GM21717 (cell line): ENCODE data around the gene TREML2.
"Not testable (repeated sequence)": the region's sequence is repeated elsewhere in the genome, so short reads cannot be mapped to it uniquely, and the experiment has no call there.

Source experiments
- ATAC-seq: cut with Tn5 transposase; IDR thresholded peaks from one replicate; pipeline ENCODE4 v1.9.1; 2021; ENCODE audit warnings: mild to moderate bottlenecking, moderate library complexity; ENCODE audit not compliant: unreplicated experiment

Gene TREML2

DNA sequence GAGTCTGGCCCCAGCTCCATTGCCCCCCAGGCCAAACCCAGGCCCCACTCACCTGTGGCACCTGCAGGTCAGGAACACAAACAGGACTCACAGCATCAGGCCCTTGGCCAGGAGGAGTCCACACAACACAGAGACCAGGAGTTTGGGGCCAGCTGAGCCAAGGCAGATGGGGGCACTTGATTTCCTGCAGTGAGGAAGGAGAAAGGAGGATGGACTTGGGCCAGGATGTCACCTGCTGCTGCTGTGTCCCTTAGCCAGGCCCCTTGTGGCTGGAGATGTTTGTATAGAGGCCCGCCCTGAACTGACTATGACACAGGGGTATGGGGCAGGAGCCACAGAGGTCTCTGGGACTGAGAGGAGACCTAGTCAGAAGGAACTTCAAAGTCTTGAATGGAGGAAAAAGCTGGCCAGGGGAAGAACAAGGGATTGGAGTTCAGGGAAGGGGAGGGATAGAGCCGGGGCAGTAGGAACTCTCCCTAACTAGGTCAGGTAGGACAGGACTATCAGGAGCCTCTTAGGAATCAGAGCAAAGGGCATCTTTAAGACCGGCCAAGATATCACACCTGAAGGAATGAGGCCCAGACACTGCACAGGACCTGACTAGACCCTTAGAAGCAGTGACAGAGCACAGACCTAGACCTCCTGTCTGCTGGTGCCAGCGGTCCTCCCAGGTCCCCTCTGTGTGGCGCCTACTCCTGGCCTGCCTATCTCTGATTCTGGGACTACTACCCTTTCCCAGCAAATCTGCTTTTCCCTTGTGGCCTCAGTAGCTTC lies 8.8 kb upstream of the TREML2 start:
- ATAC-seq = no peak

DNA sequence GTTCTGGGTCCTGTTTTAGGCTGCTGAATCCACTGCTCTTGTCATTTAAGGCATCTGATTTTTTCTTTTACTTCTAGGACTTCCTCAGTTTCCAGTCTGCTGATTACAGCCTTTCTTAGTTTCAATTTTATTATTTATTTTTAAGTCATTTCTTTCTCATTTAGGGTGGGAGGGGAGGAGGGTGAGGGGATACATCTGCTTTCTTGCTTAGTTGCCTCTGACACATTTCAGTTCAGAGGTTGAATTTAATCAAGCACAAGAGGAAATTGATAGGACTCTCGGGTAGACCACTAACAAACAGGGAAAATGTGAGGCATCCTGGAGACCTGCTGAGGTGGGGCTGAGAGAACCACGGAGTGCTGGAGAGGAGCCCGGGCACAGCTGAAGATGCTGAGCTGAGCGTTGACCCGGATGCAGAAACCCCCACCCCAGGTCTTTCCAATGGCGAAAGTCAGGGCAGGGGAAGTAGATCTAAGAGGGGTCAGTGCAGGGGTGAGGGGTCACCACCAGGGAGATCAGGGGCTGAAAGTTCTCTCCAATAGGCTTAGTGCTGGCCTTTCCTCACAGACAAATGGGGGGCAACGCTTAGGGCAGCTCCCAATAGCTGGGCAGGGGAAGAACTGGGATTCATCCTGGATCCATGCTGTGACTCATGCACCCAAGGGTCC lies 7.6 kb upstream of the TREML2 start:
- no peak for ATAC-seq

- no peak for ATAC-seq
These were observed 3.2 kb upstream of the TREML2 start for GRCh38 chr6:41204156-41204555.

- no peak for ATAC-seq
These were observed 820 bp upstream of the TREML2 start for GRCh38 chr6:41201764-41202173.

- peak; percentile 28 for ATAC-seq
These were observed 551 bp downstream of the TREML2 start for GRCh38 chr6:41200296-41200900.

DNA sequence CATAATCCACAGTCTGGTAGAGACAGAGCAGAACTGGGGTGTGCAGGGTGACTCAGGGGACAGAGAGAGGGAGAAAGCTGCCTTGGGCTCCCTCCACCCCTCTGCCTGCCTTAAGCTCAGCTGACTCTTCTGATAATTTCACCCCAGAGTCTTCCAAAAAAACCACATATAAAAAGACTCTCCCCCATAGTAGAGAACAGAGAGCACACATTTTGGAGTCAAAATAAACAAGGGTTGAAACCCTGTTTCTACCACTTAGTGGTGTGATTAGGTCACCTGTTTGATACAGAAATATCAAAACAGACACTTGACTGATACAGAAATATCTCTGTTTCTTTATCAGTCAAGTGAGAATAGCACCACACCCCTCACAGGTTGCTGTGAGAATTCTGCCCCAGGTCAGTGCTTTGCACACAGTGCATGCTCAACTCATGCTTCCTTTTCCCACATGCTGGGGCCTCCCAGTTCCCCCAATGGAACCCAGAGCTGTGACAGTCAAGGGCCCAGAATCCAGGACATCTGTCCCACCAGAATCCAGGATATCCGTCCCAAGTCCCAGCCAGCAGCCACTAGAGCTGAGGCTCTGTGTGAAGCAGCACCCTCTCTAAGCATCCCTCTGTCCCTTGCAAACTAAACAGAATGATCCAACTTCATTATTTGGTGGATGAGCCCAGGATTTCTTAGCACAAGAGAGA lies 1.2 kb downstream of the TREML2 start:
- peak; percentile 49 for ATAC-seq

- ATAC-seq = no peak
These were observed 3.7 kb downstream of the TREML2 start for GRCh38 chr6:41197234-41197633.

DNA sequence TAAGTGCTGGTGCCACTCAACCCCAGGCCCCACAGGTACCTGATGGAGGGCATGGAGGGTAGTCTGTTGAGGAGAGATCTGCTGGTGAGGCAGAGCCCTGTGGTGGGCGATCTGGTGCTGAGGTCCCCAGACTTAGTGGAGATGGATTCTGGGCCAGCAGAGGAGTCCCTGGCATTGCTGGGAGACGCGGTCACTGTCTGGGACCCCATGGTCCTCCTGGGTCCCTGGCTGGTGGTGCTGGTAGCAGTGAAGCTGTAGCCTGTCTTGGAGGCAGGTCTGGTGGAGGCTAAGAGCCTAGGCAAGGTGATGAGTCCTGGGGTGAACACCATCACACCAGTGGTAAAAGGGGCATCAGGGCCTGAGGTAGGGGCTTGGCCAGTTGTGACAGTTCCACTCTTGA lies 6.6 kb downstream of the TREML2 start:
- ATAC-seq = no peak

DNA sequence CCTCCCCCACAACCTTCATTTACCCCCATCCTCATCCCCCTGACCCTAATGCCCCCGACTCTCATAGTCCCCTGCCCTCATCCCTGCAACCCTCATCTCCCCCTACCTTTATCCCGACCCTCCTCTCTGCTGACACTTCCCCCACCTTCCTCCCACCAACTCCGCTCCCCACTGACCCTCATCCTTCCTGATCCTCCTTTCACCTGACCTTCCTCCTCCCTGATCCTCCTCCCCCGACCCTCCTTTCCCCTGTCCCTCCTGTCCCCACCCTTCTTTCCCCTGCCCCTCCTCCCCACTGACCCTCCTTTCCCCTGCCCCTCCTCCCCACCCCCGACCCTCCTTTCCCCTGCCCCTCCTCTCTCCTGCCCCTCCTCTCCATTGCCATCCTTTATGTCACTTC lies 7.1 kb downstream of the TREML2 start:
- no peak for ATAC-seq

GRCh38 chr6:41193171-41193734 lies 7.7 kb downstream of the TREML2 start:
- no peak for ATAC-seq

DNA sequence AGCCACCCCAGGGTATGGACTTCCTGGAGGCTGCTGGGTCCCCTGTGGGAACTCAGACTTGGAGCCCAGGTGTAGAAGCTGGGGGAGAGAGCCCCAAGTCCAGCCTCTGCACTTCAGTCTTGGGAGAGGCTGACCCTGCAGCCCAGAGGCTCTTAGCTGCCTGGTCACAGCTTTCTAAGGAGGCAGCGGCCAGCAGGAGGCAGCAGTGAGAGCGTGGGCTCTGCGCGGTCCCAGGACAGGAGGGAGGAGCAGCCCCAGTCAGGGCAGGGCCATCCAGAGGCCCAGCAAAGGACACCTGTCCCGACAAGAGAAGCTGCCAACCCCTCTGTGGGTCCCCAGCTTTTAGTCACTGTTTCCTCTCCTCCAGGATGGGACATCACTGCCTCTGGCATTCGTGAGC lies 9.4 kb downstream of the TREML2 start:
- ATAC-seq = no peak

DNA sequence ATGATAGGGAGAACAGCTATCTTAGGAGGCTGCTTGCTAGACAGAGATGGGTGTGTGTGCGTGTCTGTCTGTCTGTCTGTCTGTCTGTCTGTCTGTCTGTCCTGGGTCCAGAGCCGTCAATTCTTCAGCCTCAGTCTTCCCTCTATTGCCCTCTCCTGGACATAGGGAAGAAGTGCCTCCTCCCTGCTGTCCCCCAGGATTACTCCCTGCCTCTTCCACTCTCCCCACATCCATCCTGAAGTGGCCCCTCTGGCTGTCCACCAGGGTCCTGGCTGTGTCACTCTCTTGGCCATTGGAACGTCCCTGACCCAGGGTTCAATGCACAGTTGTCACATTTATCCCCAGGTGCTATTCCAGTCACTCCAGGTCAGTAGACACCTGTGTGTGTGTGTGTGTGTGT lies 10.2 kb downstream of the TREML2 start:
- ATAC-seq = no peak

DNA sequence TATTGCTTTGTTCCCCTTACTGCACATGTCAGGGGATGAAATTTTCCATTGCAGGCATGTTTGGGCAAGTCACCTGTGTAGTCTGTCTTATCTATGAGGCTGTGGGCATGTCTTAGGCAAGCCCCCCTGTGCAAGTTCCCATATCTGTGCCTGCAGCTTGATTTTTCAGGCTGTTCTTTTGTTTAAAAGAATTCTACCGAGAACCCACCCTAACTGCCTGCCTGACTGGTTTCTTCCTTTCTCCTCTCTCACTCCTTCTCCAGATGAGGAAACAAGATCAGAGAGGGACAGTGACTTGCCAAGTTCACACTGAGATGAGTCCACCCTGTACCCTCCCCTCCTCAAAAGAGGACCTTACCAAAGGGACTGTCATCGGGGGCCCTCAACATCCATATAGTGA lies 11.0 kb downstream of the TREML2 start:
- no peak for ATAC-seq

- ATAC-seq = not testable (repeated sequence)
These were observed 11.9 kb downstream of the TREML2 start for GRCh38 chr6:41189046-41189445.

- ATAC-seq = no peak
These were observed 12.7 kb downstream of the TREML2 start for GRCh38 chr6:41187924-41188886.

- ATAC-seq = no peak
These were observed 14.9 kb downstream of the TREML2 start for GRCh38 chr6:41186031-41186562.

DNA sequence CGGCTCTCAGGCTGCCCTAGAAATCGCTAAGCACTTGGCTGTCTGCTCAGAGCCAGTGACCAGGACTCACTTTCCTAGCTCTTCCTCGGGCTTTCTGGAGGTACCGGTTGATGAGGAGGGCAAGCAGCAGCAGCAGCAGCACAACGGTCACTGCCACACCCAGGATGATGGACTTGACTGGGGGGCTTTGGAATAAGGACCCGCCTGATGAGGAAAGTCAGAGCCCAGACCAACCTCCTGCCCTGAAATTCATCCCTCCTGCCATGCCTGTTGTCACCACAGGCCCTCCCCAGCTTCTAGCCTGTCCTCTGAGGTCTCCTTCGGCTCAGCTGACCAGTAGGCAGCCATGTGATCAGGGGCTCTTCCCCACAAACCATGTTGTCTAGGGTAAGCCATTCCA lies 16.2 kb downstream of the TREML2 start:
- ATAC-seq = no peak

GRCh38 chr6:41182069-41183034 lies 18.6 kb downstream of the TREML2 start:
- ATAC-seq = no peak

- no peak for ATAC-seq
These were observed 19.4 kb downstream of the TREML2 start for GRCh38 chr6:41181566-41181965.
